GM10266 (cell line): Measurements from ENCODE around the gene NALCN.
A peak's percentile ranks its signal among the peaks of the same experiment; 100 is the strongest.

Experiments used
- DNase-seq: peaks from one replicate; pipeline ENCODE4 v3.0.0; 2012; ENCODE audit errors: extremely low spot score
- TF ChIP-seq, protein P1 (sequence below): IDR thresholded peaks from 2 replicates; pipeline ENCODE4 v1.5.1; 2012; ENCODE audit warnings: mild to moderate bottlenecking, low read depth; ENCODE audit not compliant: control insufficient read depth, insufficient read depth; ENCODE audit errors: missing control alignments

NALCN gene

DNA sequence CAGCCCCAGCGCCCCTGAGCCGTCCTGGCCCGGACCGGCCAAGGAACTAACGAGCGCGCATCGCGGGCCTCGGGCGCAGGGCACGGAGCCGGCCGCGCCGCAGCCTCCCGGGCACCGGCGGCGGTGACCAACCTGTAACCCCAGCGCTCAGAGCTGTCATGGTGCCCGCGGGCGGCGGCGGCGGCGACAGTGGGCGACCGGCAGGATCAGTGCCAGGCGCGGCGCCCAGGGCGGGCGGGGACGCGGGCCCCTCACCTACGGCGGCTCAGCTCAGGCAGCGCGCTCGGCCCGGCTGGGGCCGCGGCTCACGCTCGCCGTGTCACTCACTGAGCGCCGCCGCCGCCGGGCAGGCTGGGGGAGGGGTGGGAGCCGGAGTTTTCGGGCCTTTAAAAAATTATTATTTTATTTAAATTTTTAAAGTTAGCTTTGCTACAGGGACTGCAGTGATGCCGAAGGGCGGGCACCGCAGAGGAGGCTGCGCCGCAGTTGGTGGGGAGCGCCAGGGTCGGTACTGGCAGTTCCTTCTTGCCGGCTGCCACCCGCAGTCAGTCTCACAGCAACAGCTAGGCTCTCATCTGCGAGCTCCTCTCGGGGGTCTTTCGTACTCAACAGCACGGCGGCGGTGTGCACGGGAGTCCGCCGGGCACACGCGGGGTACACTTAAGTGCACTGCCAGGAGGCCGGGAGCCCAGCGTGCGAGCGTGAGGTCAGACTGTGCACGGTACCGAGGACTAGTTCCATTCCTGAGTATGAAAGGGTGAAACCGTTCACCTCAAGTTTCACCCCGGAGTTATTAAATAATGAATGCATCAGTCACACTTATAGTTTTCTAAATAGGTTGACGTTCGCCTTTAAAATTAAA, at the start of gene NALCN:
Gene NALCN, minus strand, starts transcription at position 328 of the 862 bp plus-strand sequence. CDS start 17,382 bp downstream, outside the sequence.
- no peak for DNase-seq
- TF ChIP-seq, protein P1, sequence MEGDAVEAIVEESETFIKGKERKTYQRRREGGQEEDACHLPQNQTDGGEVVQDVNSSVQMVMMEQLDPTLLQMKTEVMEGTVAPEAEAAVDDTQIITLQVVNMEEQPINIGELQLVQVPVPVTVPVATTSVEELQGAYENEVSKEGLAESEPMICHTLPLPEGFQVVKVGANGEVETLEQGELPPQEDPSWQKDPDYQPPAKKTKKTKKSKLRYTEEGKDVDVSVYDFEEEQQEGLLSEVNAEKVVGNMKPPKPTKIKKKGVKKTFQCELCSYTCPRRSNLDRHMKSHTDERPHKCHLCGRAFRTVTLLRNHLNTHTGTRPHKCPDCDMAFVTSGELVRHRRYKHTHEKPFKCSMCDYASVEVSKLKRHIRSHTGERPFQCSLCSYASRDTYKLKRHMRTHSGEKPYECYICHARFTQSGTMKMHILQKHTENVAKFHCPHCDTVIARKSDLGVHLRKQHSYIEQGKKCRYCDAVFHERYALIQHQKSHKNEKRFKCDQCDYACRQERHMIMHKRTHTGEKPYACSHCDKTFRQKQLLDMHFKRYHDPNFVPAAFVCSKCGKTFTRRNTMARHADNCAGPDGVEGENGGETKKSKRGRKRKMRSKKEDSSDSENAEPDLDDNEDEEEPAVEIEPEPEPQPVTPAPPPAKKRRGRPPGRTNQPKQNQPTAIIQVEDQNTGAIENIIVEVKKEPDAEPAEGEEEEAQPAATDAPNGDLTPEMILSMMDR = no peak

DNA sequence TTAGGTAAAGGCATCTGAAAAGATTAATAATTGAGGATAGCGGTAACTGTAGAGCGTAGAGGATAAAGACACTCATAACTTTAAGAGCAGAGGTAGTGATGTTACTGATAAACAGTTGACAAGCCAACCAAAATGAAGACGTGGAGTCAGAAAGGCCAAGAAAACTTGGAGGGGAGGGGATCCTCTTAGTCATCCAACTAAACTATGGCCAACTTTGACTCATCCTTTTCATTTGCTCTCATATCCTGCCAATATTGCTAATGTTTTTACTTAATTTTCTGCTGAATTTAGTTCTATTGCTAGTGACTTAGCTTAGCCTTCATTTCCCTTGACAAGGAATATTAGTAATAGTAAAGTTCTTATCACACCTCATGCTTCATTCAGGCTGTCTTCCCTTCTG, 49.6 kb upstream of the NALCN start:
- DNase-seq = no peak
- TF ChIP-seq, protein P1 = no peak

DNA sequence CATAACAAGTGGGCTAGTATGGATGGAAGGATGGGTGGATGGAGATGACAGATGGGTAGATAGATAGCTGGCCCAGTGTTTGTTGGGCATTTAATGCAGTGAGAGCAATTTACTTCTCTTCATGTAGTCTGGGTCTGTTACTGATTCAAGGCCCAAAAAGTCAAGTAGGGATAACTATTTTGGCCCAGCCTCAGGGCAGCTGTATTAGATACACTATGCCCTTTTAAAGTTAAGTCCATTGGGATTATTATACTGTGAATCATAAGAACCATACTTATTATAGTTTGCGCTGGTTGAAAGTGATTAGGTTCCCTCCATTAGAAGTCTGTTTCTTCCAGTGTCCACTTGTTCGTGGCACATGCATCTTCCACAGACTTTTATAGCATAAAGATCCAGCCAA, 40.9 kb upstream of the NALCN start:
- TF ChIP-seq, protein P1 = no peak
- no peak for DNase-seq

DNA sequence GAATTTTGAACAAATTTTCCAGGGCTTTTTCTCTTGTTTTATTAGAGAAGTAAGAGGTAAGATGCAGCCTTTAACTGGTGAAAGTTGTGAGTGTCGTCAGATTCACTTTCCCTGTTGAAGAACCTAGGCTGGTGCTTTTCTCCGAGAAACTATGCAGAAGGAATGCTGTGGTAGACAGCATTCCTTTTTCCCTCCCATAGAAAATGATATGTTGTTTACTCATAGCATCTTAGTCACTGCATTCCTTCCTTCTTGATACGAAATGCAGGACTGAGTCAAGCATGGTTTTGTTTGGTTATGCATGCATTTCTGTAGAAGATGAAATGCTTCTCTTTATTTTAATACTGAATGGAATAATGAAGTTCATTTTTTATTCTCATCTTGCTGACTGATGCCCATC, 39.6 kb upstream of the NALCN start:
- DNase-seq = no peak
- TF ChIP-seq, protein P1 = no peak

DNA sequence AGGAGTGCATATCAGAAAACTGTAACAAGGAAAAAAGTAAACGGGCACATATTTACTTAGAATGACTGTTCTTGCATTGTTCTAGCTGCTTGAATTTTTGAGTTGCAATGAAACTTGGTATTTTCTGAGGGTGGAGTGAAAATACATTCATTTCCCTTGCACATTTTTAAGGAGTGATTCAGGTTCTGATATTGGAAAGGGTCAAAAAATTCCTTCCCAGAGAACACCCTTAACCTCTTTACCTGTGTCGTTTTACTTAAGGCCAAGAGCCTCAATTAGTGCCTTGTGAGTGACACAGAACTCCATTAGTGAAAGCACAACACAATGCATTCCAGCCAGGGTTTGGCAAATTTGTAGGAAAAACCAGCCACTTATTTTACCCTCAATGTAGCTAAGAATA, 38.5 kb upstream of the NALCN start:
- no peak for DNase-seq
- TF ChIP-seq, protein P1 = no peak

DNA sequence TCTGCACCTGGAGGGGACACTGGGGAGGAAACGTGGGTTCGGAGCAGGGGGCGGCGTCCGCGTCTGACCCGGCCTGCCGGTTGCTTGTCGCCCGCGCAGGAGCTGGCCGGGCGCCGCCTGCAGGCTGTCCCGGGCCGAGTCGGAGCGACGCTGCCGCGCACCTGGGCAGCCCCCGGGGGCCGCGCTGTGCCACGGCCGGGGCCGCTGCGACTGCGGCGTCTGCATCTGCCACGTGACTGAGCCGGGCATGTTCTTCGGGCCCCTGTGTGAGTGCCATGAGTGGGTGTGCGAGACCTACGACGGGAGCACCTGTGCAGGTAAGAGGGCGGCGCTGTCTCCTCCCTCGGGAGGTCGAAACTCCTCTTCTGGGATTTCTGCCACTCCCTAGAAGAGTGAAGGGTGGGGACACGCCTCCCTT, 37.5 kb upstream of the NALCN start:
- DNase-seq = no peak
- TF ChIP-seq, protein P1 = peak; percentile 16
